HEK293 (cell line): Measurements from ENCODE around the gene CDKL5.

Source experiments
- CTCF ChIA-PET: fragments of 350-600 bp; formaldehyde crosslinking; extraction: SDS; loops from one replicate; lab custom pipeline; 2021; ENCODE audit warnings: antibody characterized with exemption; lab: Yijun Ruan, JAX
- POLR2A ChIA-PET: fragments of 300-600 bp; formaldehyde crosslinking; extraction: SDS; loops from one replicate; lab custom pipeline; 2020; ENCODE audit warnings: antibody characterized with exemption, inconsistent platforms; lab: Yijun Ruan, JAX
- H3K27ac ChIP-seq: fragments of 200-500 bp; sonication (Bioruptor generic); 2 replicates; pipeline ENCODE4 v1.5.1; 2014; ENCODE audit warnings: low read depth, low read length, control low read depth, inconsistent platforms; ENCODE audit errors: extremely low read depth
- H3K36me3 ChIP-seq, 2 experiments: fragments of 200-500 bp in 1 of 2; sonication (Bioruptor generic) in 1 of 2; 1 replicate in 1 of 2; 2 replicates in 1 of 2; pipeline ENCODE4 v1.5.1; 2014 to 2017; ENCODE audit warnings: inconsistent platforms in 2 of 2, low read length in 2 of 2; ENCODE audit not compliant: control insufficient read depth in 2 of 2, insufficient read depth in 1 of 2
- H3K4me1 ChIP-seq: fragments of 200-500 bp; sonication (Bioruptor generic); 2 replicates; pipeline ENCODE4 v1.5.1; 2014; ENCODE audit warnings: mild to moderate bottlenecking, low read length, inconsistent platforms; ENCODE audit not compliant: control insufficient read depth, insufficient read depth
- H3K4me3 ChIP-seq: 2 replicates; pipeline ENCODE4 v1.5.1; 2011; ENCODE audit warnings: low read depth, mild to moderate bottlenecking, control low read depth, low read length, moderate library complexity
- H3K9me3 ChIP-seq: fragments of 200-500 bp; sonication (Bioruptor generic); 2 replicates; pipeline ENCODE4 v1.5.1; 2014; ENCODE audit warnings: low read depth, low read length, inconsistent platforms; ENCODE audit not compliant: control insufficient read depth, insufficient read depth
- BCL6B ChIP-seq: fragments of 450-650 bp; formaldehyde crosslinking; IDR thresholded peaks from 2 replicates; pipeline ENCODE4 v1.5.1; 2017; ENCODE audit warnings: missing biosample characterization, missing genetic modification characterization
- GLIS2 ChIP-seq: fragments of 450-650 bp; formaldehyde crosslinking; IDR thresholded peaks from 2 replicates; pipeline ENCODE4 v1.5.1; 2016; ENCODE audit warnings: missing biosample characterization, missing genetic modification characterization
- KLF7 ChIP-seq: fragments of 450-650 bp; formaldehyde crosslinking; IDR thresholded peaks from 2 replicates; pipeline ENCODE4 v1.5.1; 2016; ENCODE audit warnings: missing biosample characterization, missing genetic modification characterization, borderline replicate concordance
- MYNN ChIP-seq: fragments of 450-650 bp; formaldehyde crosslinking; IDR thresholded peaks from 2 replicates; pipeline ENCODE4 v1.5.1; 2016; ENCODE audit warnings: missing biosample characterization, missing genetic modification characterization, borderline replicate concordance
- OSR2 ChIP-seq: fragments of 450-650 bp; formaldehyde crosslinking; IDR thresholded peaks from 2 replicates; pipeline ENCODE4 v1.5.1; 2016; ENCODE audit warnings: missing biosample characterization, missing genetic modification characterization
- OVOL3 ChIP-seq: fragments of 450-650 bp; formaldehyde crosslinking; IDR thresholded peaks from 2 replicates; pipeline ENCODE4 v1.5.1; 2016; ENCODE audit warnings: missing biosample characterization, missing genetic modification characterization
- PRDM2 ChIP-seq: fragments of 450-650 bp; formaldehyde crosslinking; IDR thresholded peaks from 2 replicates; pipeline ENCODE4 v1.5.1; 2016; ENCODE audit warnings: missing biosample characterization, missing genetic modification characterization, borderline replicate concordance
- REST ChIP-seq: fragments of 450-650 bp; formaldehyde crosslinking; IDR thresholded peaks from 2 replicates; pipeline ENCODE4 v1.5.1; 2016; ENCODE audit warnings: missing biosample characterization, missing genetic modification characterization
- SP7 ChIP-seq: fragments of 450-650 bp; formaldehyde crosslinking; IDR thresholded peaks from 2 replicates; pipeline ENCODE4 v1.5.1; 2016; ENCODE audit warnings: missing biosample characterization, missing genetic modification characterization
- ZBTB17 ChIP-seq: fragments of 450-650 bp; formaldehyde crosslinking; IDR thresholded peaks from 2 replicates; pipeline ENCODE4 v1.5.1; 2016; ENCODE audit warnings: missing biosample characterization, missing genetic modification characterization
- ZBTB44 ChIP-seq: fragments of 450-650 bp; IDR thresholded peaks from 2 replicates; pipeline ENCODE4 v1.5.1; 2018; ENCODE audit warnings: missing biosample characterization, mild to moderate bottlenecking, missing genetic modification characterization
- ZFHX2 ChIP-seq: fragments of 450-650 bp; formaldehyde crosslinking; conservative IDR thresholded peaks from 2 replicates; pipeline ENCODE4 v1.5.1; 2016; ENCODE audit warnings: missing biosample characterization, missing genetic modification characterization
- ZNF140 ChIP-seq: fragments of 450-650 bp; formaldehyde crosslinking; IDR thresholded peaks from 2 replicates; pipeline ENCODE4 v1.5.1; 2016; ENCODE audit warnings: missing biosample characterization, missing genetic modification characterization
- ZNF169 ChIP-seq: fragments of 450-650 bp; formaldehyde crosslinking; IDR thresholded peaks from 2 replicates; pipeline ENCODE4 v1.5.1; 2016; ENCODE audit warnings: missing biosample characterization, missing genetic modification characterization
- ZNF184 ChIP-seq: fragments of 450-650 bp; IDR thresholded peaks from 2 replicates; pipeline ENCODE4 v1.5.1; 2018; ENCODE audit warnings: missing biosample characterization, mild to moderate bottlenecking, missing genetic modification characterization
- ZNF202 ChIP-seq: fragments of 450-650 bp; formaldehyde crosslinking; IDR thresholded peaks from 2 replicates; pipeline ENCODE4 v1.5.1; 2016; ENCODE audit warnings: missing biosample characterization, missing genetic modification characterization, borderline replicate concordance
- ZNF214 ChIP-seq: fragments of 450-650 bp; formaldehyde crosslinking; IDR thresholded peaks from 2 replicates; pipeline ENCODE4 v1.5.1; 2017; ENCODE audit warnings: missing biosample characterization, mild to moderate bottlenecking, missing genetic modification characterization, borderline replicate concordance
- ZNF221 ChIP-seq: fragments of 450-650 bp; formaldehyde crosslinking; IDR thresholded peaks from 2 replicates; pipeline ENCODE4 v1.5.1; 2017; ENCODE audit warnings: missing biosample characterization, missing genetic modification characterization, borderline replicate concordance
- ZNF423 ChIP-seq: fragments of 450-650 bp; formaldehyde crosslinking; IDR thresholded peaks from 2 replicates; pipeline ENCODE4 v1.5.1; 2016; ENCODE audit warnings: missing biosample characterization, missing genetic modification characterization
- ZNF561 ChIP-seq: fragments of 450-650 bp; IDR thresholded peaks from 2 replicates; pipeline ENCODE4 v1.5.1; 2018; ENCODE audit warnings: missing biosample characterization, missing genetic modification characterization, borderline replicate concordance
- ZNF600 ChIP-seq: fragments of 450-650 bp; formaldehyde crosslinking; IDR thresholded peaks from 2 replicates; pipeline ENCODE4 v1.5.1; 2016; ENCODE audit warnings: missing biosample characterization, missing genetic modification characterization
- ZNF610 ChIP-seq: fragments of 450-650 bp; formaldehyde crosslinking; IDR thresholded peaks from 2 replicates; pipeline ENCODE4 v1.5.1; 2016; ENCODE audit warnings: missing biosample characterization, missing genetic modification characterization, borderline replicate concordance
- ZNF776 ChIP-seq: fragments of 450-650 bp; formaldehyde crosslinking; IDR thresholded peaks from 2 replicates; pipeline ENCODE4 v1.5.0; 2017; ENCODE audit warnings: missing biosample characterization, missing genetic modification characterization, borderline replicate concordance
- ZSCAN16 ChIP-seq: fragments of 450-650 bp; formaldehyde crosslinking; IDR thresholded peaks from 2 replicates; pipeline ENCODE4 v1.5.1; 2016; ENCODE audit warnings: missing biosample characterization, missing genetic modification characterization

Gene CDKL5

GRCh38 chrX:18542905-18543304 is 117.5 kb downstream of the CDKL5 start:
- no peak overlapping the region for H3K27ac ChIP-seq
- H3K36me3 ChIP-seq: no peaks in the 10 kb centered on the region
- POLR2A ChIA-PET: no interaction called here
- H3K4me3 ChIP-seq: no peak overlapping the region
- CTCF ChIA-PET: interaction anchor here (1.1 kb wide), 1 partner anchor 18 kb away, joined by 3 read pairs; no protein-coding TSS in a partner anchor
- TF ChIP-seq ZBTB44 (no peak), ZNF423 (no peak), ZNF140 (tag by site-specific recombination) (no peak), ZFHX2 (tag by site-specific recombination) (no peak), ZNF600 (tag by site-specific recombination) (no peak), REST (tag by site-specific recombination) (no peak), MYNN (tag by site-specific recombination) (no peak), ZNF610 (tag by site-specific recombination) (no peak), ZNF214 (tag by site-specific recombination) (no peak), SP7 (tag by site-specific recombination) (no peak), ZNF202 (tag by site-specific recombination) (no peak), PRDM2 (no peak), GLIS2 (tag by site-specific recombination) (no peak)
- TF ChIP-seq, all 188 proteins: peak for 0
- Histone ChIP-seq H3K9me3 (no peaks in the 10 kb centered on the region), H3K4me1 (no peaks in the 10 kb centered on the region)

- ChIA-PET POLR2A (no interaction called here), CTCF (interaction anchor here (1.1 kb wide), 1 partner anchor 18 kb away, joined by 3 read pairs; no protein-coding TSS in a partner anchor)
- Histone ChIP-seq H3K4me1 (no peaks in the 10 kb centered on the region), H3K27ac (no peak overlapping the region), H3K4me3 (no peak overlapping the region), H3K9me3 (no peaks in the 10 kb centered on the region), H3K36me3 (no peaks in the 10 kb centered on the region)
- no peak for TF ChIP-seq ZNF561 (tag by site-specific recombination)
- no peak for TF ChIP-seq ZBTB17 (tag by site-specific recombination)
- no peak for TF ChIP-seq ZNF221 (tag by site-specific recombination)
- TF ChIP-seq OVOL3: no peak
- no peak for TF ChIP-seq ZNF169
- no peak for TF ChIP-seq ZSCAN16 (tag by site-specific recombination)
- TF ChIP-seq ZNF776: no peak
- no peak for TF ChIP-seq BCL6B (tag by site-specific recombination)
- TF ChIP-seq KLF7: no peak
- TF ChIP-seq OSR2 (tag by site-specific recombination): no peak
- TF ChIP-seq ZNF184: no peak
Observed at GRCh38 chrX:18543738-18544137, 118.3 kb downstream of the CDKL5 start.
